Jurkat, Clone E6-1 (cell line): ENCODE data around the gene ZNF786. TPM values are rescaled to one million over a fixed set of nuclear protein-coding genes. Genes with fewer than 3 reads are reported as not detected.
"Not testable (repeated sequence)": the region's sequence is repeated elsewhere in the genome, so short reads cannot be mapped to it uniquely, and the experiment has no call there.

Source experiments
- DNase-seq: peaks from one replicate; pipeline ENCODE4 v3.0.0-alpha.2; 2011; ENCODE audit warnings: low read depth, low spot score
- H3K4me3 ChIP-seq: 2 replicates; pipeline ENCODE4 v1.5.1; 2011; ENCODE audit warnings: mild to moderate bottlenecking, low read length, control low read depth, moderate library complexity
- polyA plus RNA-seq: library from polyadenylated mRNA; unstranded; fragments of >200 nt; gene quantifications from one replicate; pipeline ENCODE4 v1.2.1, GENCODE V29; 2012; ENCODE audit warnings: missing spikeins; ENCODE audit not compliant: insufficient read length, insufficient read depth

The ZNF786 gene, protein sequence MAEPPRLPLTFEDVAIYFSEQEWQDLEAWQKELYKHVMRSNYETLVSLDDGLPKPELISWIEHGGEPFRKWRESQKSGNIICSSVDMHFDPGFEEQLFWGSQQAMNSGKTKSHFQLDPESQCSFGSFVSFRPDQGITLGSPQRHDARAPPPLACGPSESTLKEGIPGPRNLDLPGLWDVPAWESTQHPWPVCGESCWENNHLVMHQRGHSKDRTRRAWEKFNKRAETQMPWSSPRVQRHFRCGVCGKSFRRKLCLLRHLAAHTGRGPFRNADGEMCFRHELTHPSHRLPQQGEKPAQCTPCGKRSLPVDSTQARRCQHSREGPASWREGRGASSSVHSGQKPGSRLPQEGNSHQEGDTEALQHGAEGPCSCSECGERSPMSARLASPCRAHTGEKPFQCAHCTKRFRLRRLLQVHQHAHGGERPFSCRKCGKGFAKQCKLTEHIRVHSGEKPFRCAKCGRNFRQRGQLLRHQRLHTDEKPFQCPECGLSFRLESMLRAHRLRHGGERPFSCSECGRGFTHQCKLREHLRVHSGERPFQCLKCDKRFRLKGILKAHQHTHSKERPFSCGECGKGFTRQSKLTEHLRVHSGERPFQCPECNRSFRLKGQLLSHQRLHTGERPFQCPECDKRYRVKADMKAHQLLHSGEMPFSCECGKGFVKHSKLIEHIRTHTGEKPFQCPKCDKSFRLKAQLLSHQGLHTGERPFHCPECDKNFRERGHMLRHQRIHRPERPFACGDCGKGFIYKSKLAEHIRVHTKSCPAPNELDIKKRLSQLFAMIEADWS
- polyA plus RNA-seq: 5.4 TPM

DNA sequence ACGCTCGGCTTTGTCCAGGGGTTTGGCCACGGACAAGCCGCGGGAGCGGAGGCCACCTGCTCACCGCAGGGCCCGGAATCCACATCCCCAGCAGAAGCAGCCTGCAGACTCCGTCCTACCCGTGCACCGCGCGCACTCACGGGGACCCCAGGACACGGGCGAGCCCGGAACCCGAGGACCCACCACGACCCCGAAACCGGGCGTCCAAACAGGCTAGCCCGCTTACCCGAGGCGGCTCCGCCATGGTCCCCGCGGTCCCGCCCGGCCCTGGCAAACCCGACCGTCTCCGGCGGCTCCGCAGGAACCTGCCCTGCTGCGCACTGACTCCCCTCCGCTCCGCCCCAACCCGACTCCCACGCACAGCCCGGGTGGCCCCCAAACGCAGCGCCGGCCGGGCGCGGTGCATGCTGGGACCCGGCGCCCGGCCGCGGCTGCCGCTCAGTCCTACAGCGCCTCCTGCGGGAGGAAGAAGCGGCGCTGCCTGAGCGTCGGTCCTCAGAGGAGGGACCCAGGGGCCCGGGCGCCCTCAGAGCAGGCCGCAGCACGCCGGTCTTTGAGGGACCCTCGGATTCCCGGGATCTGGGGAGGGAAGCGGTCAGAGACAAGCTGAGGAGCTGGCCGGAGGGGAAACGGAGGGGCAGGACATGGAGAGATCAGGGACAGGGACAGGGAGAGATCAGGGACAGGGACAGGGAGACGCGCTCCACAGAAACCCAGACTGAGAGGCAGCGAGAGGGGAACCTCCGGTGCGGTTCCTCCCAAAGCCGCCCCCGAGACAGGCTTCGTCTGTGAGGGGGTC lies at the start of gene ZNF786:
Gene ZNF786, minus strand, starts transcription at position 322 of the 799 bp plus-strand sequence. Its CDS starts 78 bp downstream, at position 244.
- peak; percentile 84 for DNase-seq
- H3K4me3 ChIP-seq: peak within 1 kb of the TSS; percentile 91

GRCh38 chr7:149136118-149136517 lies 45.6 kb upstream of the ZNF786 start:
- no peak for DNase-seq
- no peak overlapping the region for H3K4me3 ChIP-seq

DNA sequence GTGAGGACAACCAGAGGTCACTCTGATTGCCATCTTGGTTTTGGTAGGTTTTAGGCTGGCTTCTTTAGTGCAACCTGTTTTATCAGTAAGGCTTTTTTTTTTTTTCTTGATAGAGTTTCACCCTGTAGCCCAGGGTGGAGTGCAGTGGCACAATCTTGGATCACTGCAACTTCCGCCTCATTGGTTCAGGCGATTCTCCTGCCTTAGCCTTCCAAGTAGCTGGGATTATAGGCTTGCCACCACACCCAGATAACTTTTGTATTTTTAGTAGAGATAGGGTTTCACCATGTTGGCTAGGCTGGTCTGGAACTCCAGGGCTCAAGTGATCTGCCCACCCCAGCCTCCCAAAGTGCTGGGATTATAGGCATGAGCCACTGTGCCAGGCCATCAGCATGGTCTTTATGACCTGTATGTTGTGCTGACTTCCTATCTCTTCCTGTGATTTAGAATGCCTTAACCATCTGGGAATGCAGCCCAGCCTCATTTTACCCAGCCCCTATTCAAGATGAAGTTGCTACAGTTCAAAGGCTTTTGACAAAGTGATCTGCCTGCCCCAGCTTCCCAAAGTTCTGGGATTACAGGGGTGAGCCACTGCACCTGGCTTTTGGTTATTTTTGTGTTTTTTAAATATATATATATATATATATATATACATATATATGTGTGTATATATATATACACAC lies 42.7 kb upstream of the ZNF786 start:
- no peak overlapping the region for H3K4me3 ChIP-seq
- DNase-seq: no peak

GRCh38 chr7:149130572-149131198 lies 40.2 kb upstream of the ZNF786 start:
- no peak overlapping the region for H3K4me3 ChIP-seq

DNA sequence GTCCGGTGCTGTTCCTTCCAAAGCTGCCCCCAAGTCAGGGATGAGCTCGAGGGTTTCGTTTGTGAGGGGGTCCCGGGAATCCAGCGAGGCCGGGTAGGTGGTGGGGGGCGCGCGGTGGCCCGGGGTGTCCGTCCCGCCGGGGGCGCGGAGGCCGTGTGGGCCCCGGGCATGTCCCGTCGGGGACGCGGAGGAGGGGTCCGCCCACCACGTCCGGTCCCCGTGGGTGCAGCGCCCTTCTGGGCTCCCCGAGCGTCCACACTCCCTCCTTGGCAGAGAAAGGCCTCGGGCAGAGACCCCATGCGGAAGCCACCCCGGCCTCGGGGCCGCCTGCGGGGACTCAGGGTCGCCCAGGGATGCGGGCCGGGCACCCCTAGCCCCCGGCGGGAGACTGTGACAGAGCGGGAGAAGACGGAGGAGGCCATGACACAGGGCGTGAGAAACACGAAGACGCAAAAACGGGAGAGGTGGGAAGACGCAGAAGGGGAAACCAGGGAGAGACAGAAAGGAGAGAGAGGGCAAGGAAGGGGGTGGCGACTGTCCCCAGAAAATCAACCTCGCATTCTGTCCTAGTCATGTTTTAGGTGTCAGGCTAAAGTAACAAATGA lies 36.2 kb upstream of the ZNF786 start:
- DNase-seq: no peak
- peak overlapping the region; percentile 98 for H3K4me3 ChIP-seq

More at GRCh38 chr7:149130572-149131198, 40.2 kb upstream of the ZNF786 start:
- no peak for DNase-seq

DNA sequence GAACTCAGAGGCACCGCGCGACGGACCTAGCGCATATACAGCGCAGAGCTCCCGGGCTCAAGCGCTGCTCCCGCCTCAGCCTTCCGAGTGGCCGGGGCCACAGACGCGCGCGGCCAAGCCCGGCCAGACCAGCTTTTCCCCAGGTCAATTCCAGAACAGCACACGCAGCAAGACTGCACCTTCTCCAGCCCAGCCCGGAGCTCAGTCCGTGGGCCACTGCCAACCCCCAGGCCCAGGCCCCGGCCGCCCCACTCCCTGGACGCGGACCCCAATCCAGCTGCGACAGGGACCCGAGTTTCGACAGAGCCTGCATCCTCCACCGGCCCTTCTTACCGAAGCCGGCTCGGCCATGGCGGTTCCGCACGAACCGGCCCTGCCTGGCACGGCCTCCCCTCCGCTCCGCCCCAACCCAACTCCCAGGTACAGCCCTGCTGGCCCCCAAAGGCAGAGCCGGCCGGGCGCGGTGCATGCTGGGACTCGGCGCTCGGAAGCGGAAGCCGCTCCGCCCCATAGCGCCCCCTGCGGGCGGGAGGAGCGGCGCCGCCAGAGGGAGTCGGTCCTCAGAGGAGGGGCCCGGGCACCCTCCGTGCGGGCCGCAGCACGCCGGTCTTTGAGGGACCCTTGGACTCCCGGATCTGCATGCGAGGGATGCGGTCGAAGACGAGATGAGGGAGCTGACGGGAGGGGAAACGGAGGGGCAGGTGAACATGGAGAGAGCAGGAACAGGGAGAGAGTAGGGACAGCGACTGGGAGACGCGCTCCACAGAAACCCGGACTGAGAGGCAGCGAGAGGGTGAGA lies 35.5 kb upstream of the ZNF786 start, which contains the start of gene ZNF425:
Gene ZNF425, minus strand, starts transcription at position 462 of the 799 bp plus-strand sequence. Its CDS starts 111 bp downstream, at position 351.
- peak within 1 kb of the TSS; percentile 98 for H3K4me3 ChIP-seq
- DNase-seq: peak; percentile 83

DNA sequence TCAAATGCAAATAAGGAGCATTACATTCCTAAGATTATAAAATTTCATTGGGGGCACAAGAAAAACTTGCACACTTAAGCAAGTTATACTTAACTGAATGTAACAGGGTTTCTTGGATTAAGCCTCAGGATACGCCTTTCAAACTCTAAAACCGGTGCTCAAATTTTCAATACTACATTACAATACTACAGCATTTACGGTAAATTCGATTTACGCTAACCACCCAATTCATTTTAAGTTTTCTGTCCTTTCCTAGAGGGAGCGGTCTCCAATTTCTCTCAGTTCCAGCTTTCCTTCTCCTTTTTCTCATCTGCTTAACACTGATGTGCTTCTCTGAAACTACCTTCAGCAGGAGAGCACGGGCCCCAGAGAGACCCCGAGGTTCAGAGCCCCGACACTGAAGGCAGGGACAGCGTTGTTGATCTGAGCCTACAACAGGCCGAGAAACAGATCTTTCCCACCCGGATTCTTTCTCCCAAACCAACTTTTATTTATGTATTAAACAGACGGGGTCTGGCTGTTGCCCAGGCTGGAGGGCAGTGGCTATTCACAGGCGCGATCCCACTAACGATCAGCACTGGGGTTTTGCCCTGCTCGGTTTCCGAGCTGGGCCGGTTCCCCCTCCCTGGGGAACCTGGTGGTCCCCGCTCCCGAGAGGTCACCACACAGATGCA lies 34.8 kb upstream of the ZNF786 start:
- no peak for DNase-seq
- peak overlapping the region; percentile 98 for H3K4me3 ChIP-seq

- DNase-seq: no peak
- H3K4me3 ChIP-seq: no peak overlapping the region
Observed at GRCh38 chr7:149109969-149110368, 19.5 kb upstream of the ZNF786 start.

DNA sequence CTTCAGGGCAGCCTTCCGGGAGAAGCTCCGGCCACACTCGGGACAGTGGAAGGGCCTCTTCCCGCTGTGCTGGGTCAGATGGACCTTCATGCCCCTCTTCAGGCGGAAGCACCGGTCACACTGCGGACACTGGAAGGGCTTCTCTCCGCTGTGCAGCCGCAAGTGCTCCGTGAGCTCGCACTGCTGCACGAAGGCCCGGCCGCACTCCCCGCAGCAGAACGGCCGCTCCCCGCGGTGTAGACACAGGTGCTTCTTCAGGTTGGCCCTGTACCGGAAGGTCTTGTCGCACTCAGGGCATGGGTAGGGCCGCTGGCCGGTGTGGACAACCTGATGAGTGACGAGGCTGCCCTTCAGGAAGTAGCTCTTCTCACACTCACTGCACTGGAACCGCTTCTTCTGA lies 14.2 kb upstream of the ZNF786 start:
- no peak for DNase-seq
- no peak overlapping the region for H3K4me3 ChIP-seq

GRCh38 chr7:149104214-149104613 lies 13.7 kb upstream of the ZNF786 start:
- H3K4me3 ChIP-seq: no peak overlapping the region
- DNase-seq: no peak

DNA sequence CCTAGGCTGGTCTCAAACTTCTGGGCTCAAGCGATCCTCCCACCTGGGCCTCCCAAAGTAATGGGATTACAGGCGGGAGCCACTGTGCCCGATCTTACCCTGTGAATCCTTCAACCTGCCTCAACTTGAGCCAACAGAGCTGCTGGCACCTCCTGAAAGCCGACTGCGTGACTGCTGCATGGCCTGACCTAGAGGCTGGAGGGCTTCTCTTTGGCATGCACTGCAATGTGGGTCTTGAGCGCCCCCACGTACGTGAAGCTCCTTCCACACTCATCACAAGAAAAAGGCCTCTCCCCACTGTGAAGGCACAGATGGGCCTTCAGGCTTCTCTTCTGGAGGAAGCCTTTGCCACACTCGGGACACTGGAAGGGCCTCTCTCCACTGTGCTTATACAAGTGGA lies 12.9 kb upstream of the ZNF786 start:
- DNase-seq: no peak
- H3K4me3 ChIP-seq: no peak overlapping the region

DNA sequence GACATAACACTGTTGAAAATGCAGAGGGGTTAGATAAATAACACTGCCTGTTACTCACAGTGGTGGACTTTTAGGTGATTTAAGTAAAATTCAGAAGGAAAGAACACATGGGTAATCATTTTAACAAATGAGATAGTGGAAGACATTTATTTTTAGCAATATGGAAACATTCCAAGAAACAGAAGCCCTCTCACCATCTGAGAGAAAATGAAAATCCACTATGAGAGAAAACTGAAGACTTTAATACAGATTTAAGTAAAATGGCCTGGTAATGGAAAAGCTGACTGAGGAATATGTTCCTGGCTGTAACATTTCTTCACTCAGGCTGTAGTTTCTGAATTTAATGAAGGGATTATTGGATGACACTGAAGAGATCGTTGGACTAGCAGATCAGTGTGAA lies 12.1 kb upstream of the ZNF786 start:
- no peak for DNase-seq

GRCh38 chr7:149100821-149101220 lies 10.3 kb upstream of the ZNF786 start:
- DNase-seq: no peak
- no peak overlapping the region for H3K4me3 ChIP-seq

More for the DNA sequence above, 12.1 kb upstream of the ZNF786 start:
- H3K4me3 ChIP-seq: no peak overlapping the region

GRCh38 chr7:149099058-149099457 lies 8.5 kb upstream of the ZNF786 start:
- no peak for DNase-seq
- no peak overlapping the region for H3K4me3 ChIP-seq

DNA sequence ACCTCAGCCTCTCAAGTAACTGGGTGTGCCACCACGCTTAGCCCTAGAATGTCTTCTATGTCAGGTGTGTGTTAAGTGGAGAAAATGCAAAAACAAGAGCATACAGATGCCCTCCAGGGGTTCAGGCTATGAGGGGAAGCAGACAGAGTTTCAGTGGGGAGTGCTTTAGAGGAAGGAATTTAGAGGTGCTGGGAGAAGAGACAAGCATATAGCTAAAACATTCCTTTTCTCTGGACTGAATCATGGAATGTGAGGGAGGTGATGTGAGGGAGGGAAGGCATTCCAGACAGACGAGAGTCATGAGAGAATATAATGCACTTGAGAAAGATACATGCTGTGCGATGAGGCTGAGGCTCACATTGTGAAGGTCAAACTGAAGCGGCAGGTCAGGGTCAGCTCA lies 6.6 kb upstream of the ZNF786 start:
- no peak overlapping the region for H3K4me3 ChIP-seq
- DNase-seq: no peak

- H3K4me3 ChIP-seq: no peak overlapping the region
- DNase-seq: no peak
Observed at GRCh38 chr7:149093228-149093627, 2.7 kb upstream of the ZNF786 start.

DNA sequence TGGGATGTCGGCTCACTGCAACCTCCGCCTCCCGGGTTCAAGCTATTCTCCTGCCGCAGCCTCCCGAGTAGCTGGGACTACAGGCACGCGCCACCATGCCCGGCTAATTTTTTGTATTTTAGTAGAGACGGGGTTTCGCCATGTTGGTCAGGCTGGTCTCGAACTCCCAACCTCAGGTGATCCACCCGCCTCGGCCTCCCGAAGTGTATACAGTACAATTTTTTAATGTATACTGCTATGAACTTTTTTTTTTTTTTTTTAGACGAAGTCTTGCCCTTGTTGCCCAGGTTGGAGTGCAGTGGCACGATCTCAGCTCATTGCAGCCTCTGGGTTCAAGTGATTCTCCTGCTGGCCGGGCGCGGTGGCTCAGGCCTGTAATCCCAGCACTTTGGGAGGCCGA lies 1.7 kb upstream of the ZNF786 start:
- not testable (repeated sequence) for H3K4me3 ChIP-seq, DNase-seq
